HG03460 (cell line): ENCODE measurements around the gene IFNGR1.
"Not testable (repeated sequence)": the region's sequence is repeated elsewhere in the genome, so short reads cannot be mapped to it uniquely, and the experiment has no call there.

ENCODE experiments used
- ATAC-seq: cut with Tn5 transposase; IDR thresholded peaks from one replicate; pipeline ENCODE4 v1.9.1; 2021; ENCODE audit not compliant: unreplicated experiment

IFNGR1 gene

GRCh38 chr6:137236581-137237355 is 17.6 kb upstream of the IFNGR1 start:
- ATAC-seq, result no peak

DNA sequence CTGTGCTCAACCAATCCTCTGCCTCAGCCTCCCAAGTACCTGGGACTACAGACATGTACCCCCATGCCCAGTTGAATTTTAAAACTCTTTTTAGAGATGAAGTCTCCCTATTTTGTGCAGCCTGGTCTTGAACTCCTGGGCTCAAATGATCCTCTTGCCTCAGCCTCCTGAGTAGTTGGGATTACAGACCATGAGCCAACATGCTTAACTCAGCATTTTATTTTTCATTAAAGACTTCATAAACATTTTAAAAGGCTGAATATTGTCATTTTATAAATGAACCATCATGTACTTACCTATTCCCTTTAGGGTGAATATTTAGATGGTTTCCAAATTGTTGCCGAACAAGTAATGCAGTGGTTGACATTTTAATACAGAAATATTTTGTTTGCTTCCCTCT is 16.5 kb upstream of the IFNGR1 start:
- no peak for ATAC-seq

DNA sequence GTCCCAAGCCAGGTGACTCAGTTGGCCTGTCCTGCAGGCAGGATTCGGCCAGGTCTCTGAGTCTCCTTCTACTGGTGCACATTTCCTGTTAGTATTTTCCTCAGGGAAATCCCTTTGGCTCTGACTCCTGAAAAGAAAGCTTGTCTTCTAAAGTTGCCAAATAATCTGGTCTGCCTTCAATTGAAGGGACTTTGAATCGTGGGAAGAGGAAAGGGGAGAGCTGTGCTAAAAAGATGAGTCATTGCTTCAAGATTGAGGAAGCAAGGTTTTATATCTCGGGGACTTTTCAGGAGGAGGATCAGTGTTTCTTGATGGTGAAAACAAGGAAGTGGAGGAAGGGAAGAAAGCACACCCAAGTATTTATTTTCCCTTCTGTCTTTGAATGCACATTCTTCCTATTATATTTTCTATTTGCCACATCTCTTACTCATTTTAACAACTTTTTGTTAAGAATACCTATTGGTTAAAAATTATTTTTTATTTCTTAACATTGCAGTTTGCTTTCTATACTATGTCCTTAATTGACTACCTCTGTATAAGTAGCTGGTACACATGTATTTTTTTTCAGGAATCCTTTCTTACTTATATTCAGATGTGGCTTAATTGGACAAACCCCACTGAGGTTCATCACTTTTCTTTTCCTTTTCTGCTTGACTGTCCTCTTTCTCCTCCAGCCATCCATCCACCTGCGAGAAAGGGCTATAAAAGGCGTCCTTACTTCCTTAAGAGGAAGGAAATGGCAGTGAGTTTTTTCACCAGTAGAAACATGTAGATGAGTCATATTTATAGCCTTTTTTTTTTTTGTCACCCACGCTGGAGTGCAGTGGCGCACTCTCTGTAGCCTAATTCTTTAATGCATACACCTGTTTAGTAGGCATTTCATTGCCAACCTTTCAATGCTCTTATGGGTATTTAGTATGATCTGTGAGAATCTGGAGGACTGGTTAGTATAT is 15.0 kb upstream of the IFNGR1 start:
- peak; percentile 70 for ATAC-seq

DNA sequence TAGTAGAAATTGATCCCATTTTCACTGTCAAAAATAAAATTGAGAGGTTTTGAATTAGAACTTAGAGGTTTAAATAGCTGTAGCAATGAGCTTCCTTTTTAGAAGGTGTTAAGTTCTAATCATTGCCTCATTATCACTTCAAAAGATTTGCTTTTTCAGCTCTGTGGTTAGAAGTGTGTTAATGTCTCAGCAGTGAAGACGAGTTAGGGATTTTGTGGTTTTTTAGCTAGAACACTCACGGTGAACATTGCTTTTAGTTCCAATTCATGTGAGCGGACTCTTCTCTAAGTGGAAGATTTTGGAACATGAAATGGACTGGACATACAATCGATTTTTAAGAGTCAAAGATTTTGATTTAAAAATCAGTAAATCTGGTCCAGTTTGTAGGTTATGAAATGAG is 12.7 kb upstream of the IFNGR1 start:
- no peak for ATAC-seq

- ATAC-seq, result no peak
Measured at GRCh38 chr6:137230956-137231555, 11.9 kb upstream of the IFNGR1 start.

- no peak for ATAC-seq
Measured at GRCh38 chr6:137230547-137230946, 11.4 kb upstream of the IFNGR1 start.

DNA sequence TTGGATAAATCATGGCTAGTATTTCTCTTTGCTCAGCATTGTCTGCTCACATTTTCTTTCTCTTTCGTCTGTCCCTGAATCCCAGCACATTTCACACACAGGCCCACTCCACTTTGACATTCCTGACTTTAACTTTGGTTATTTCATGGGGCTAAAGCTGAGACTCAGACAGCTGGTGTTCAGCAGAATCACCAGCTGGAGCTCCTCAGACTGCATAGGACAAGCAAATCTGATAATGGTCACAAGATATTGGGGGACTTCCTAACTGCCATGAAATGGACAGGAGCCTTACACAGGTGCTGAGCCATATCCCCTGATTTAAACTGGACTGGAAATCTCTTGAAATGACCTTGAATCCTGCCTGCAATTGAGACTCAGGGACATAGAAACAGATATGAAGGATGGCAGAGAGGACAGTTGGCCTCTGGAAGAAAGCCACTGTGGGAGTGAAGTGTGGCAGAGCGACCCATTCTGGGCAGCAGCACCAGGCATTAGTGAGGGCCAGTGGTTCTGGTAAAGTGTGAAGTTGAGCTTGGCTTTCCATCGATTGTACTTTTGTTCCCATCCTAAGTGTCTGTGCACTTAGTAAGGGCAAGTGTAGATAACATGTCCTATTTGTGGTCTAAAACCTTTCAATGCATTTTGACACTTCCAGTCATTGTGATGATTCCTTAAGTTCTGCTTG is 10.0 kb upstream of the IFNGR1 start:
- ATAC-seq, result no peak

DNA sequence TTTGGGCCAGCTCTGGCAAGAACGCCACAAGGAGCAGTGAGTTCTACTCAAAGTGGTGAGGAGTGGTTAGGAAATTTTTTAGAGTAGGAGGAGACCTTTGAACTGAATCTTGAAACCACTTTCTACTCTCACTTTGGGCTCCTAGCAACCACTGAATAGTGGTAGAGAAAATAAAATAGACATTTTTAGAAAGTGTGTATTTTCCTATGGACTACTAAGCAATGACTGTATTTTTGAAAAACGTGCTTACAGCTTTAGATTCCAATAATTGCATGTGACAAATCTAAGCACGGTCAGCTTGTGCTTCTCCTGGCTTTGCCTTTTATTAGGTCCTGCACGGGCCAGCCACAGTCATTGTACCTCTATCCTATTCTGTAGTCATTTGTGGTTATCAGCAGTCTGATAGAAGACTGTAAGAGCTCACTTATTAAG is 8.7 kb upstream of the IFNGR1 start:
- peak; percentile 52 for ATAC-seq

DNA sequence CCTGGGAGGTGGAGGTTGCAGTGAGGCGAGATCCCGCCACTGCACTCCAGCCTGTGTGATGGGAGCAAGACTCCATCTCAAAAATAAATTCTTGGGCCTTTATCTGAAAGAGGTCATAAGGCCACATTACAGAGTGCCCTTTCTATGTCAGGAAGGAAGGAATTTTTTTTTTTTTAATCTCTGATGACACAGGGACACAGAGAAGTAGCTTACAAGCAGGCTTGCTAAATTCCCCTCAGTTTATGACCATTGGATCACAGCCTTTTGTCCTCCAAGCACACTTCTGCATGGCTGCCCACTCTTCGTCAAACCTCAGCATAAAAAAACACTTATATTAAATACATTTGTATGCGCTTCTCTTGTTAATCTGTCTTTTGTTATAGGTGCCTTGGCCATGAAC is 7.5 kb upstream of the IFNGR1 start:
- no peak for ATAC-seq

- ATAC-seq, result peak; percentile 59
Measured at GRCh38 chr6:137224799-137225198, 5.6 kb upstream of the IFNGR1 start.

DNA sequence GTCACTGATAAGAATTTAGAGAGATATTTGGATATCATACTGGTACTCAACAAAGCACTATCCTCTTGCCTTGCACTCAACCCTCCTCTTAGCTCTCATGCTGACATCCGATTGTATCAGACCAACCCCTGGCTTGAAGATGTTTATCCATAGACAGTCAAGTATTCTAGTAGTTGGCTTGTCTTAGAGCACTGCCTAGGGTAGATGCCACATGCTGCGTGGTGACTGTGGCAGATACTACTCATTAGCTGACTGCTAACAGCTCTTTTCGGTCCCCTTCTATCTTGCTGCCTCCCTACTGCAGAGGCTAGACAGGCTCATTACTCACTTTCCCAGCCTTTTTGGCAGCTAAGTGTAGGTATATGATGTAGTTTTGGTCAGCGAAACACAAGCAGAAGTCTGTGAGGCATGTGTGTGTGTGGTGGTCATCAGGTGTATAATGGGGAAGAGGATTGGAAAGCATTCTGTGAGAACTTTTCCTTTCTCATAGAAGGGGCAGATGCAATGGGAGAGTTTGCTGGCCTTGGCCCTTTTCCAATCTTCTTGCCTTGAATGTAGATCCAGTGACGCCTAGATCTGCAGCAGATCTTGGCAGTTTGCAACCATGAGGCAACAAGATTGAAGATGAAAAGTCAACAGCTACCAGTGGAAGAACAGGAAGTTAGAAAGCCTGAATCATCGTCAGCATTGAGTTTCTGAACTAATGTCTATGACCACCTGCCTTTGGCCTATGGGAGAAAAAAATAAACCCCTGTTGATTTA is 4.4 kb upstream of the IFNGR1 start:
- no peak for ATAC-seq

DNA sequence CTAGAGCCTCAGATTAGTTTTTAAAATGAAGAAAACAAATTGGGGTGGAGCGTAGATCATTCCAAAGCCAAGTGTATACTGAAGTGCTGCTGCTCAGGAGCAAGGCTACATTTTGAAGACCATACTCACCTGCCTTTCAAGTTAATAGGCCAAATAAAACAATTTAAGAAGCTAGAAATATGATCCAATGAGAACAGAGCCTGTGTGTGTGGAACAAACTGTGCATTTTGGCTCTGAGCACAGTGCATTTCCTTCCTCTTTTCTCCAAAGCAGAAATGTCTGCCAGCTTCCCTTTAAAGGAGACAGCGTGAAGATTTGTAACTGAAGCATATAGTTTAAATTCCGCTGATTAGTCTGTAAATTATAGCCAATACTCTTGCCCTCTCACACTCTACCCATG is 3.2 kb upstream of the IFNGR1 start:
- no peak for ATAC-seq

DNA sequence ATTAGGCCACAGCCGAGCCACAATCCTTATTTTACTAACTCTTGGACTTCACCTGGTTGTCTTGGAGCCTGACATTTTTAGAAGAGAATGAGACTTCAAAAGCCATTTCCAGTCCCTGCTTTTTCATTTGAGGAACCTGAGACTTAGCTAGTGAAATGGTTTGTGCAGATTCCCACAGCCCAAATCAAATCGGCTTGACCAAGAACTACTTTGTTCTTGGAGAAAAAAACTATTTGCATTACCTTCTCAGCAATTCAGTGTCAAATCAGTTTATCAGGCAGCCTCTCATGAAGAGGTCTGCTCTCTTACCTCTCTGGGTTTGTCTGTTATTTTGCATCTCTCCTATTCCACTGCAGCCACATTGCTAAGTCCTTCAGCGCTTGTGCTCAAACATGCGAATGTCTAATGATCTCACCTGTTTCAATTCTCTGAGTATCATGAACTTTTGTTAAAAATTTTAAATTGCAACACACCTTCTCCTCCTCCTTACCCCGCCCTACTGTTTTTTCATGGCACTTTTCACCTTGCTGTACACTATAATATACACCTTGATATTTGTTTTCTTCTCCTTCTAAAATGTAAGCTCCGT is 573 bp upstream of the IFNGR1 start:
- peak; percentile 10 for ATAC-seq

DNA sequence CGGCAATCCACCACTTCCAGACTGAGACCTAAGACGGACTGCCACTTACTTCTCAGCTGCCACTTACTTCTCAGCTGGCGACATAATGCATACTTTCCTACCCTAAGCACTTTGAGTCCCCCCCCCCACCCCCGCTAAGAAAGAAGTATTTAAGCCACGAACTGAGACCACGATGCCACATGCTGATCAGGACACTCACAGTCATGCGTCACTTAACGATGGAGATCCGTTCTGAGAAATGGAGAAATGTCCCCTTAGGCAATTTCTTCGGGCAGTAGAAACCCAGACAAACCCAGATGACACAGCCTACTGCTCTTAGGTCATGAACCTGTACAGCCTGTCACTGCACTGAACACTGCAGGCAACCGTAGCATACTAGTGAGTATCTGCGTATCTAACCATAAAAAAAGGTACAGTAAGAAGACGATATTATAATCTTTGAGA is 690 bp downstream of the IFNGR1 start:
- ATAC-seq, result peak; percentile 36

DNA sequence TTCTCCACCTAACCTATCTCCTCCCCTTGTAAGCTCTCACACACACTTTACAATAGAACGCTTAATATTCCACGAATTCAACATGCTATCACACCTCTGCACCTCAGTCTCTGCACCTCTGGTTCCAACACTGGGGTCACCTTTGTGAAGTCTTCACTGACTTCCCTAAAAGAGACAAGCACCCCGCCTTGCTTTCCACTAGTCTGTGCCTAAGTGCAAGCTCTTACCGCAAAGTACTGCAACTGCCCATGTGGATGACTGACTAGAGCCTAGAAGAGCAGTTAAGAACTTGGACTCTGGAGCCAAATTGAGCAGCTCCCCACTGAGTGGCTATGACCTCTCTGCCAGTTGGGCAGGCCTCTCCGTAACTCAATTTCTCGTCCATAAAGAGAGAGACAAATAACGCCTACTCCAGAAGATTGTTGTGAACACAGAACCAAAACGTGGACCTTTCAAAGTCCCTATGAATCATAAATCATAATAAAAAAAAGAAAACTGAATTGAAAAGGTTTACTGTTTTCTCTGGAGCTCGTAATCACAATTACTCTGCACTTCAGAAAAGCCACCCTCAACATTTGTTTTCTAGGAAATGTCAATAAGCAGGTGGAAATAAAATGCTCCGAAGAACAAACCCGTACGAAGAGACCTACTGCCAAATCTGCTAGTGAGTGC is 1.2 kb downstream of the IFNGR1 start:
- ATAC-seq, result no peak

- no peak for ATAC-seq
Measured at GRCh38 chr6:137216875-137217553, 2.2 kb downstream of the IFNGR1 start.

- ATAC-seq, result no peak
Measured at GRCh38 chr6:137216106-137216505, 3.1 kb downstream of the IFNGR1 start.

DNA sequence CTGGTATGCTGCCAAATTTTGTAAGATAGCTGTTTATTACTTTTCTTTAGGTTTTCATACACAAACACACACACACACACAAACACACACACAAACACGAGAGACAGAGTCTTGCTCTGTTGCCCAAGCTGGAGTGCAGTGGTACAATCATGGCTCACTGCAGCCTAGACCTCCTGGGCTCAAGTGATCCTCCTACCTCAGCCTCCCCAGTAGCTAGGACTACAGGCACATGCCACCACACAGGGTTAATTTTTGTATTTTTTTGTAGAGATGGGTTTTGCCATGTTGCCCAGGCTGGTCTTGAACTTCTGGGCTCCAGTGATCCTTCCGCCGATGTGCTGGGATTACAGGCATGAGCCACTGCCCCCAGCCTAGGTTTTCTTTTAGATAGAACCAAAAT is 3.6 kb downstream of the IFNGR1 start:
- ATAC-seq, result not testable (repeated sequence)

DNA sequence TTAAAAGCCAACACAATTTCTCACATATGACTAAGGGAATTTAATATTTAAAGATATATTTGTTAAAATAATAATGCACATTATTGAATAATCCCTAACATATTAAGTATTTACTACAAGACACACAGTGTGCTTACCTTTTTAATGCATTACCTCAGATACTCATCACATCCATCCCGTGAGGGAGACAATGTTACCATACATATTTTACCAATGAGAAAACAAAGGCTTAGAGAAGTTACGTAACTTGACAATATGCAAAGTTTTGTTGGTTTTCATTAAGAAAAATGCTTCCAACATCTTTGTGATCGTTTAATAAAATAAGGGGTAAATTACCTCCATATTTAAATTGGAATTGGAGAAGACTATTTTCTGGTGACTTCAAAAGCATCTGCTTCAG is 4.3 kb downstream of the IFNGR1 start:
- ATAC-seq, result no peak
